Activated naive CD4-positive, alpha-beta T cell treated with anti-CD3 and anti-CD28 coated beads, Interleukin-2, amount 50 U/mL, for 24 hours (primary cell): ENCODE measurements around the gene UBTD2.
"Not testable (repeated sequence)": the region's sequence is repeated elsewhere in the genome, so short reads cannot be mapped to it uniquely, and the experiment has no call there.

Experiments used
- H3K27ac Mint-ChIP-seq: one replicate; pipeline ENCODE4 v1.8.0; 2021; ENCODE audit warnings: mild to moderate bottlenecking, mixed read lengths
- H3K27me3 Mint-ChIP-seq: one replicate; pipeline ENCODE4 v1.8.0; 2021; ENCODE audit warnings: mixed read lengths
- H3K36me3 Mint-ChIP-seq: one replicate; pipeline ENCODE4 v1.8.0; 2021; ENCODE audit warnings: mixed read lengths
- H3K4me1 Mint-ChIP-seq: one replicate; pipeline ENCODE4 v1.8.0; 2021; ENCODE audit warnings: mixed read lengths
- H3K4me3 Mint-ChIP-seq: one replicate; pipeline ENCODE4 v1.8.0; 2021; ENCODE audit warnings: mild to moderate bottlenecking, mixed read lengths
- H3K9me3 Mint-ChIP-seq: one replicate; pipeline ENCODE4 v1.8.0; 2021; ENCODE audit warnings: mixed read lengths

Gene UBTD2

GRCh38 chr5:172235827-172236736, 47.5 kb downstream of the UBTD2 start:
- Mint-ChIP-seq H3K27me3 (no peaks in the 10 kb centered on the region), H3K4me1 (peaks cover 53% of the 10 kb centered on the region), H3K27ac (peak overlapping the region; percentile 84), H3K4me3 (no peak overlapping the region), H3K9me3 (no peaks in the 10 kb centered on the region), H3K36me3 (peaks cover 11% of the 10 kb centered on the region)

- no peaks in the 10 kb centered on the region for H3K9me3 Mint-ChIP-seq
- H3K27me3 Mint-ChIP-seq: no peaks in the 10 kb centered on the region
- peak overlapping the region; percentile 84 for H3K27ac Mint-ChIP-seq
- H3K36me3 Mint-ChIP-seq: peaks cover 12% of the 10 kb centered on the region
- H3K4me1 Mint-ChIP-seq: peaks cover 51% of the 10 kb centered on the region
- H3K4me3 Mint-ChIP-seq: no peak overlapping the region
These were observed 48.3 kb downstream of the UBTD2 start for GRCh38 chr5:172235132-172235780.

GRCh38 chr5:172234031-172234430, 49.5 kb downstream of the UBTD2 start:
- Mint-ChIP-seq H3K9me3 (no peaks in the 10 kb centered on the region), H3K27me3 (no peaks in the 10 kb centered on the region), H3K27ac (no peak overlapping the region), H3K36me3 (peaks cover 17% of the 10 kb centered on the region), H3K4me1 (peaks cover 53% of the 10 kb centered on the region), H3K4me3 (no peak overlapping the region)

DNA sequence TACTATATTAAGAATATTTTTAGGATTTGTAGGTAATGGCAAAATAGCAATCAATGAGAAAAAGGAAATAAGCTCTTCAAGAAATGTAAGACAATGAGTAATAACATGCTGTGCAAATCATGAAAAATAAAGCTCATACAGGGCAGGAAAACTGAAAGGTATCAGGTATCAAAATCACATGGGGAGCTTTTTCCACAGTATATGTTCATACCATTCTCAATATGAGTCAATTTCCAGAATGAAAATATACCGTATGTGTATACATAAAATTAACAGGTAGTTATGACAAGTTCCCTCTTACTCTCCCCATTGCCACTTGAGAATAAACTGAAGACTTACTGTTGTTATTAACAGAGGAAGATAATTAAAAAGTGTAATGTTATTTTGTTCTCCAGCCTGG, 53.7 kb downstream of the UBTD2 start:
- peaks cover 27% of the 10 kb centered on the region for H3K4me1 Mint-ChIP-seq
- peak overlapping the region; percentile 83 for H3K27ac Mint-ChIP-seq
- no peaks in the 10 kb centered on the region for H3K9me3 Mint-ChIP-seq
- peak overlapping the region; percentile 26 for H3K4me3 Mint-ChIP-seq
- H3K27me3 Mint-ChIP-seq: no peaks in the 10 kb centered on the region
- H3K36me3 Mint-ChIP-seq: peaks cover 20% of the 10 kb centered on the region

- peaks cover 25% of the 10 kb centered on the region for H3K36me3 Mint-ChIP-seq
- peaks cover 40% of the 10 kb centered on the region for H3K4me1 Mint-ChIP-seq
- H3K9me3 Mint-ChIP-seq: no peaks in the 10 kb centered on the region
- no peak overlapping the region for H3K27ac Mint-ChIP-seq
- no peaks in the 10 kb centered on the region for H3K27me3 Mint-ChIP-seq
- no peak overlapping the region for H3K4me3 Mint-ChIP-seq
These were observed 58.6 kb downstream of the UBTD2 start for GRCh38 chr5:172224996-172225395.

DNA sequence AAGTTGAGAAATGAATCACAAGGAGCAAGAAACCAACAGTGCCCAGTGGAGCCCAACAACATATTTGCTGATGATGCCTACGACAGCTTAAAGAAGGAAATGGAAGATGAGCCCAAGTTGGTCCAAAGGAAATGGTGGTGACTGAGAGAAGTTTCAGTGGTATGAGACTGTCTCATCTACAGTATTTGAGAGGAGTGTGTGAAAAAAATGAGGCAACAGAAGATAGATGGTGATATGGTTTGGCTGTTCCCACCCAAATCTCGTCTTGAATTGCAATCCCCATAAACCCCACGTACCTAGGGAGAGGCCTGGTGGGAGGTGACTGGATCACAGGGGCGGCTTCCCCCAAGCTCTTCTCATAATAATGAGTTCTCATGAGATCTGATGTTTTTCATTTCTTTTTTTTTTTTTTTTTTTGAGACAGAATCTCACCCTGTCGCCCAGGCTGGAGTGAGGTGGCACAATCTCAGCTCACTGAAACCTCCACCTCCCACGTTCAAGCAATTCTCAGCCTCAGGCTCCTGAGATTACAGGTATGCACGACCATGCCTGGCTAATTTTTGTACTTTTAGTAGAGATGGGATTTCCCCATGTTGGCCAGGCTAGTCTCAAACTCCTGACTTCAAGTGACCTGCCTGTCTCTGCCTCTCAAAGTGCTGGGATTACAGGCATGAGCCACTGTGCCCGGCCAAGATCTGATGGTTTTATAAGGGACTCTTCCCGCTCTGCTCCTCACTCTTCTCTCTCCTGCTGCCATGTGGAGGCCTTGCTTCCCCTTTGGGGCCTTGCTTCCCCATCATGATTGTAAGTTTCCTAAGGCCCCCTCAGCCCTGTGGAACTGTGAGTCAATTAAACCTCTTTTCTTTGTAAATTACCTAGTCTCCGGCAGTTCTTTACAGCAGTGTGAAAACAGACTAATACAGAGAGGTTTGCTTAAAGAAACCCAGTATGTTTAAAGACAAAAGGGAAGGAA, 59.4 kb downstream of the UBTD2 start:
- Mint-ChIP-seq H3K4me3 (peak overlapping the region; percentile 28), H3K27me3 (no peaks in the 10 kb centered on the region), H3K27ac (peak overlapping the region; percentile 94), H3K36me3 (peaks cover 31% of the 10 kb centered on the region), H3K9me3 (no peaks in the 10 kb centered on the region), H3K4me1 (peaks cover 35% of the 10 kb centered on the region)

GRCh38 chr5:172219296-172219695, 64.3 kb downstream of the UBTD2 start:
- no peaks in the 10 kb centered on the region for H3K27me3 Mint-ChIP-seq
- H3K9me3 Mint-ChIP-seq: no peaks in the 10 kb centered on the region
- peaks cover 22% of the 10 kb centered on the region for H3K4me1 Mint-ChIP-seq
- peaks cover 43% of the 10 kb centered on the region for H3K36me3 Mint-ChIP-seq
- no peak overlapping the region for H3K27ac Mint-ChIP-seq
- H3K4me3 Mint-ChIP-seq: no peak overlapping the region

DNA sequence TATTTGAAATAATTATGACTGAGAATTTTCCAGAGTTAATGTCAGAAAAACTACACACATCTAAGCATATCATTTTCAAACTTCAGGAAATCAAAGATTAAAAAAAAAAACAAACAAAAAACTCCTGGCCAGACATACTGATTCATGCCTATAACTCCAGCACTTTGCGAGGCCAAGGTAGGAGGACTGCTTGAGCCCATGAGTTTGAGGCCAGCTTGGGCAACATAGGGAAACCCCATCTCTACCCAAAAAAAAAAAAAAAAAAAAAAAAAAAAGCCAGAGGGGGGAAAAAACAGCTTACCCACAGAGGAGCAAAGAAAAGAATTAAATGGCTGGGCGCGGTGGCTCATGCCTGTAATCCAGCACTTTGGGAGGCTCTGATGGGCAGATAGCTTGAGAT, 67.2 kb downstream of the UBTD2 start:
- Mint-ChIP-seq H3K27ac (no peak overlapping the region), H3K9me3 (no peaks in the 10 kb centered on the region), H3K36me3 (peaks cover 35% of the 10 kb centered on the region), H3K27me3 (no peaks in the 10 kb centered on the region), H3K4me3 (no peak overlapping the region), H3K4me1 (no peaks in the 10 kb centered on the region)

DNA sequence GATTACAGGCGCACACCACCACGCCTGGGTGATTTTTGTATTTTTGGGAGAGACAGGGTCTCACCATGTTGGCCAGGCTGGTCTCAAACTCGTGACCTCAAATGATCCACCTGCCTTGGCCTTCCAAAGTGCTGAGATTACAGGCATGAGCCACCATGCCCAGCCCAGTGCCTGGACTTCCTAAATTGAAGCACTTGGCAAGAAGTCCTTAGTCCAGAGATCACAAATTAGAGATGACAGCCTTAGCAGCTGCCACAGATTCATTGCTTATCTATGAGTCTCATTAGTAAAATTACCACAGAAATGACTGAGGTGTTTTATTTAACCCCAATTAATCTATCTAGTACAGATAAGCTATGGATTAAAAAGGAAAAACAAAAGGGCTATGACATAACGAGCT, 70.4 kb downstream of the UBTD2 start:
- Mint-ChIP-seq H3K4me1 (no peaks in the 10 kb centered on the region), H3K27ac (no peak overlapping the region), H3K36me3 (peaks cover 20% of the 10 kb centered on the region), H3K4me3 (no peak overlapping the region), H3K9me3 (no peaks in the 10 kb centered on the region), H3K27me3 (no peaks in the 10 kb centered on the region)

DNA sequence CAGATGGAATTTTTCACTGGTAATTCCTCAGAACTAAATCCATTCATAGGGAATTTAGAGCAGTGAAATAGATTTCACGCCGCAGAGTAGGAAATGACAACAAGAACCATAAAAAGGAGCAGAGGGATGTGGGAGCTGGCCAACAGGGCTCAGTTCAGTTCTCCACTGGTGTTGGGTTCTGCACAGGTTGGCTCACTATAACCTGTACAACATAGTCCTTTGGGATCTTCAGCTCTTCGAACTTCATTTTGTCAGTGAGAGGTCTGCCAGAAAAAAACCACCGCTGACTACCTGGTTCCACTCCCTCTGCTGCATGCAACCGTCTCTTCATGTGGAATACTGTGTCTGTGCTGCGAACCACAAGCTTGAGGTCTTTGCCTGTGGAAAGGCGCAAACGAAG, 71.9 kb downstream of the UBTD2 start:
- H3K27ac Mint-ChIP-seq: no peak overlapping the region
- H3K4me3 Mint-ChIP-seq: no peak overlapping the region
- H3K9me3 Mint-ChIP-seq: no peaks in the 10 kb centered on the region
- H3K36me3 Mint-ChIP-seq: peaks cover 16% of the 10 kb centered on the region
- H3K27me3 Mint-ChIP-seq: no peaks in the 10 kb centered on the region
- H3K4me1 Mint-ChIP-seq: peaks cover 5% of the 10 kb centered on the region

DNA sequence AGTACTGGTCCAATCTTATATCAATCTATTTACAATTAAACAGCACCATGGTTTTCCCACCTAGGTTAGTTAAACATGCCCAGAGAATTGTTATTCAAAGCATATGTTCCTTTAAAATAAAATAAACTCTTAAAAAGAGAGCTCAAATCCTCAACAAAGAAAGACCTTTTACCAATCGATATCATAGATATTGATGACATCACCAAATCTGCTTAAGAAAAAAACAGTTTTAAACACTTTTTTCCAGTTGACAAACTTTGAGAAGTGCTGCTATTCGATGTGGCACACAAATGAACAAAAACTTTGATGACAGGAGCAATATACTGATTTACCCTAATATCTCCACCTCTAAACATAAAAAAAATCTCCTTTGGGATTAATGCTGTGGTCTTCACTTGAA, 73.8 kb downstream of the UBTD2 start:
- H3K36me3 Mint-ChIP-seq: peaks cover 10% of the 10 kb centered on the region
- H3K4me3 Mint-ChIP-seq: no peak overlapping the region
- H3K27ac Mint-ChIP-seq: no peak overlapping the region
- no peaks in the 10 kb centered on the region for H3K9me3 Mint-ChIP-seq
- H3K4me1 Mint-ChIP-seq: peaks cover 5% of the 10 kb centered on the region
- no peaks in the 10 kb centered on the region for H3K27me3 Mint-ChIP-seq

GRCh38 chr5:172207511-172207910, 76.1 kb downstream of the UBTD2 start:
- Mint-ChIP-seq H3K36me3 (peaks cover 10% of the 10 kb centered on the region), H3K4me3 (no peak overlapping the region), H3K9me3 (no peaks in the 10 kb centered on the region), H3K27ac (peak overlapping the region; percentile 9), H3K27me3 (no peaks in the 10 kb centered on the region), H3K4me1 (peaks cover 5% of the 10 kb centered on the region)

- H3K4me1 Mint-ChIP-seq, H3K36me3 Mint-ChIP-seq, H3K9me3 Mint-ChIP-seq, H3K27me3 Mint-ChIP-seq, H3K4me3 Mint-ChIP-seq, H3K27ac Mint-ChIP-seq: not testable (repeated sequence)
These were observed 77.6 kb downstream of the UBTD2 start for GRCh38 chr5:172205984-172206383.

- no peak overlapping the region for H3K4me3 Mint-ChIP-seq
These were observed 83.1 kb downstream of the UBTD2 start for GRCh38 chr5:172200476-172200875.

GRCh38 chr5:172199446-172199845, 84.1 kb downstream of the UBTD2 start:
- Mint-ChIP-seq H3K4me3 (no peak overlapping the region), H3K4me1 (no peaks in the 10 kb centered on the region), H3K27ac (no peak overlapping the region), H3K36me3 (no peaks in the 10 kb centered on the region), H3K9me3 (no peaks in the 10 kb centered on the region), H3K27me3 (no peaks in the 10 kb centered on the region)

More at GRCh38 chr5:172200476-172200875, 83.1 kb downstream of the UBTD2 start:
- H3K27me3 Mint-ChIP-seq: no peaks in the 10 kb centered on the region
- no peaks in the 10 kb centered on the region for H3K9me3 Mint-ChIP-seq
- no peaks in the 10 kb centered on the region for H3K4me1 Mint-ChIP-seq
- H3K36me3 Mint-ChIP-seq: no peaks in the 10 kb centered on the region
- no peak overlapping the region for H3K27ac Mint-ChIP-seq
